ENCODE measurements around the gene SH3GL2.

Gene SH3GL2

DNA sequence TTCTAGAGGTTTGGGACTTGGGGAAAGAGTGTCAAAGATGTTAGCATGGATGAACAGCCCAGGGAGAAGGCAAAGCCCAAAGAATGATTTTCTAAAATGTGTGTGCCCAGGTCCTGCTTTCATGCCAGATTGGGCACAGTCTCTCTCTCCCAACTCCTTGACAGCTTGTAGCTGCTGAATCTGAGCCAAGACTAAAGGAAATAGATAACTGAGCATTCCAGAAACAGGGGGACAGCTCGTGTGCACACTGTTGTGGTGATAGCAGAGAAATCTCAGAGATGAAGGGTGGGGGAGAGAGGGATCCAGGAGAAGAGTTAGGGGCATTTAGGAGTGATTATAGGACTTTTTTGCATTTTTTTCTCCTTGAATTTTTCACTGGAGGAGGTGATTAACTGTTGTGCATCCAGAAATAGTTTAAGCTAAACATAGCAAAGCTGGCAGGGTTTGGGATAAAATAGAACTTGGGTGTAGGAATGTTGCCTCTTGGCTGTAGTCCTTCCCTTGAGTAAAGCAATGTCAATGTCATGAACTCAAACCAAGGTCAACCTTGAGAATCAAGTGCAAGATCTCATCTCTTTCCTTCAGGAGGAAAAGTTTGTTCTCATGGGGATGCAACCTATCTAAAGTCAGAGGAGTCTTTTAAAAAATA is 245.9 kb downstream of the SH3GL2 start:
- TF ChIP-seq, protein P1, sequence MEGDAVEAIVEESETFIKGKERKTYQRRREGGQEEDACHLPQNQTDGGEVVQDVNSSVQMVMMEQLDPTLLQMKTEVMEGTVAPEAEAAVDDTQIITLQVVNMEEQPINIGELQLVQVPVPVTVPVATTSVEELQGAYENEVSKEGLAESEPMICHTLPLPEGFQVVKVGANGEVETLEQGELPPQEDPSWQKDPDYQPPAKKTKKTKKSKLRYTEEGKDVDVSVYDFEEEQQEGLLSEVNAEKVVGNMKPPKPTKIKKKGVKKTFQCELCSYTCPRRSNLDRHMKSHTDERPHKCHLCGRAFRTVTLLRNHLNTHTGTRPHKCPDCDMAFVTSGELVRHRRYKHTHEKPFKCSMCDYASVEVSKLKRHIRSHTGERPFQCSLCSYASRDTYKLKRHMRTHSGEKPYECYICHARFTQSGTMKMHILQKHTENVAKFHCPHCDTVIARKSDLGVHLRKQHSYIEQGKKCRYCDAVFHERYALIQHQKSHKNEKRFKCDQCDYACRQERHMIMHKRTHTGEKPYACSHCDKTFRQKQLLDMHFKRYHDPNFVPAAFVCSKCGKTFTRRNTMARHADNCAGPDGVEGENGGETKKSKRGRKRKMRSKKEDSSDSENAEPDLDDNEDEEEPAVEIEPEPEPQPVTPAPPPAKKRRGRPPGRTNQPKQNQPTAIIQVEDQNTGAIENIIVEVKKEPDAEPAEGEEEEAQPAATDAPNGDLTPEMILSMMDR (conservative IDR thresholded peaks at IDR 0.05), result no peak
- no peak overlapping the region for H3K27ac ChIP-seq

DNA sequence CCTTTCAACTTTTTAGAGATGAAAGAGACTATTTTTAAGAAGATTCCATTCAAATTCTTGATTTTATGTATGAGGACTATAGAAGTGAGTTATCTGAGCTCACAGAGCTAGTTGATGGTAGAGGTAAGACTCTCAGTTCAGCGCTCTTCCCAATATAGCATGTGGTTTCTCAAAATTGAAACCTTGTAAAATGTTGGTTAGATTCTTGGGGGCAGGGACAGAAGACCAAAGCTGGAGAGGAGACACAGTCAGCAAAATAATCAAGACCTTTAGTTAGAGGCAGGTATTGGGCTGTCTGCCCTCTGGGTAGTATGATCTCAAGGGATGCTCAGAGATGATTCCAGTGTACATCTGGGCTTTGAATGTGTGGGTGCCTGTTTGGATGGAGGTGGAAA is 246.4 kb downstream of the SH3GL2 start:
- TF ChIP-seq, protein P1 (conservative IDR thresholded peaks at IDR 0.05), result no peak
- no peak overlapping the region for H3K27ac ChIP-seq

DNA sequence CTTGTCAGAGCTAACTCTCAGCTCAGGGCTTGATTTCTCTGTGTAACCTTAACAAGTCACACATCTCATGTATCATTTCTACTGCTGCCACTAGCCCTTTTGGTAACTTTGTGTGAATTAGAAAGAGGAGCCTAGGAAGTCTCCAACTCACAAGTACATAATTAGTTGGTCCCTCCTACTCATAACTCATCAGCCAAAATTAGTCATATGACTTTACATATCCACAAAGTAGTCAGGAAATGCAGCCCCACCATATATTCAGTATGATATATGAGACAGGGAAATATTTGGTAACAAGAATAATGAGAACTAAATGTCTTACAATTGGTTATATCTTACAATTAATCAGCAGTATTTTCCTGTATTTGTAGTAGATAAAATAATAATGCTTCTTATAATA is 250.2 kb downstream of the SH3GL2 start:
- TF ChIP-seq, protein P1 (conservative IDR thresholded peaks at IDR 0.05), result no peak
- no peak overlapping the region for H3K27ac ChIP-seq

DNA sequence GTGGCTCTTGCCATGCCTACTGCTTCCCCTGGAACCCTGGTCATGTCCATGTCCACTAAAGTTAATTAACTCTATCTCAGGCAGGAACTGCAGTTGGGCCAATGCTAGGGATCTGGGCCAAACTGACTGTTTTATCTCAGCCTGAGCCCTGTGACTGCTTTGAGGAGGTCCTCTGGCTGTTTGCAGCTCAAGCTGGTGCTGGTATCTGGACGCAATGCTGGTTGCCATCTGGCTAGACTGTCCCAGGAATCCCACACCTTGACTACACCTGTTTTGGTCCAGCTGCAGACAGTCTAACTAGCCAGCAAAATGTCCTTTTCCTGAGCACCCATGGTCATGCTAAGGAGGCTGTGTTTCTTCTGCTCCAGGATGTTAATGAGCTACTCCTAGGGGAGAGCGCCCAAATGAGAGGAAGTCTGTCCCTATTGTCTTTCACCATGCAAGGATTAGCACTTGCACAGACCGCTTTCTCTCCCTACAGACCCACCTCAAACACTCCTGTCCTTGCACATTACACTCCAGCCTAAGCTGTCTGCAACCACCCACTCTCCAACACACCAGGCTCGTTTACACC is 251.0 kb downstream of the SH3GL2 start:
- TF ChIP-seq, protein P1 (conservative IDR thresholded peaks at IDR 0.05), result no peak

DNA sequence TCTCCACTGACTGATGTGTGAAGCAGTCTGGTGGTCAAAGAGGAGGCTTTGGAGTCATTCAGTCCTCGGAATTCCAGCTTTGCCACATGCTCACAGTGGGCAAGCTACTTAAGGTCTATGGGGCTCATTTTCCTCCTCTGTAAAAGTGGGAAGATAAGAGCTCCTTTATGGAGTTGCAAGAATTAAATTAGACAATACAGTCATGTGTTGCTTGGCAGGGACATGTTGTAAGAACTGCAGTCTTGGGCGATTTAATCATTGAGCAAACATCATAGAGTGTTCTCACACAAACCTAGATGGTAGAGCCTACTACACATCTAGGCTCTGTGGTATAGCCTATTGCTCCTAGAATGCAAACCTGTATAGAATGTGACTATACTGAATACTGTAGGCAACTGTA is 253.9 kb downstream of the SH3GL2 start:
- no peak overlapping the region for H3K27ac ChIP-seq
- TF ChIP-seq, protein P1 (conservative IDR thresholded peaks at IDR 0.05), result no peak

More for the DNA sequence above, 251.0 kb downstream of the SH3GL2 start:
- H3K27ac ChIP-seq, result no peak overlapping the region

DNA sequence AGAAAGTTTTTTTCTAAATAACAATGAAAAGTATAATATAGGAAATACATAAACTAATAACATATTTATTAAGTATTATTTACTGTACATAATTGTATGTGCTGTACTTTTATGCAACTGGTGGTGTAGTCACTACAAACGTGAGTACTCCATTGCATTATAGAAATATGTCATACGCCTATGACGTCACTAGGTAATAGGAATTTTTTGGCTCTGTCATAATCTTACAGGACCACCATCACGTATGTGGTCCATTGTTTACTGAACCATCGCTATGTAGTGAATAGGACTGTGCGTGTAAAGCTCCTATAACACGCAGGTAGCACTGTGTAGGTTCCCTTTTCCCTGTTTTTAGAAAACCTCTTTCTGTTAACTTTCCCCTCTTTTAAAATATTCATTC is 255.0 kb downstream of the SH3GL2 start:
- TF ChIP-seq, protein P1 (conservative IDR thresholded peaks at IDR 0.05), result no peak

DNA sequence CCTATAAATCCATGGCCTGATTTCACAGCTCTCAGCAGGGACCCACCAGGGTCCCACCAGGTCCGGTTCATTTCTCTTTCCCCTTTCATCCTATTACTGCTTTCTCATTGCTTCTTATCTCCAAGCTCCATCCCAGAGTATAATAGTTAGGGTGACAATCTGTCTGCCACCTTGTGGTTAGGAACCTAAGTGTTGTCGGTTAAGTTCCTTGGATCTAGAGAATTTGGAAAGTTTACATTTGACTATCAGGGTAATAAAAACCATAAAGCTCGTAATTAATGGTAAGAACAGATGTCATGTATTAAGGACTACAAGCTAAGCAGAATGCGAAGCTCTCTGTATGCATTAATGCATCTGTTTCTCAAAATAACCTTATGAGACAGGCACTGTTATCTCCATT is 259.1 kb downstream of the SH3GL2 start:
- no peak overlapping the region for H3K27ac ChIP-seq
- TF ChIP-seq, protein P1 (conservative IDR thresholded peaks at IDR 0.05), result peak; percentile 63

More for the DNA sequence above, 255.0 kb downstream of the SH3GL2 start:
- H3K27ac ChIP-seq, result no peak overlapping the region
